Heart left ventricle (tissue), 13 donors: ENCODE data around the gene STK38L.

Source experiments
- POLR2A ChIP-seq, 2 donors: fragments of 450-650 bp; IDR thresholded peaks; one replicate each; pipeline ENCODE4 v1.6.1; 2017; ENCODE audit warnings: antibody characterized with exemption in 2 of 2, mild to moderate bottlenecking in 2 of 2, moderate library complexity in 2 of 2
- TF ChIP-seq, protein P1 (sequence below), 12 donors: fragments of 200-600 bp; sonication (generic) in 4 of 12; IDR thresholded peaks; one replicate each; pipeline versions ENCODE4 v1.5.0 to v1.8.0; 2018 to 2022; ENCODE audit warnings: antibody characterized with exemption in 12 of 12, mild to moderate bottlenecking in 5 of 12
- donor health status: ischemic (EF 13 %, LVEDD 7.1; RV severe dilation, severe dysfunction).
- donor health status: DM: no; HTN: yes; CAD: no.
- donor health status: DM: no; HTN: no; CAD: no.
- donor health status: ischemic (EF 25% LVEDD 6.9; RV normal size, moderate dysfunction).
- donor health status: ischemic (EF 25% LVEDD 5.7; RV mildly dilated, moderate dysfunction).
- donor health status: ischemic (EF 35%, LVEDD 5.7; RV mildly dilated, moderate dysfunction).
- donor health status: nonischemic (EF 11% LVEDD 7.7; RV severe dilation, severe dysfunction).
- donor health status: DM: yes; HTN: yes; CAD: no.
- donor health status: PGD.
- donor health status: ischemic (EF 29% LVEDD 5.4; RV normal size, mild dysfunction).
- donor health status: nonischemic (EF 23%, LVEDD 6.1; RV moderate dilation, normal function).

DNA sequence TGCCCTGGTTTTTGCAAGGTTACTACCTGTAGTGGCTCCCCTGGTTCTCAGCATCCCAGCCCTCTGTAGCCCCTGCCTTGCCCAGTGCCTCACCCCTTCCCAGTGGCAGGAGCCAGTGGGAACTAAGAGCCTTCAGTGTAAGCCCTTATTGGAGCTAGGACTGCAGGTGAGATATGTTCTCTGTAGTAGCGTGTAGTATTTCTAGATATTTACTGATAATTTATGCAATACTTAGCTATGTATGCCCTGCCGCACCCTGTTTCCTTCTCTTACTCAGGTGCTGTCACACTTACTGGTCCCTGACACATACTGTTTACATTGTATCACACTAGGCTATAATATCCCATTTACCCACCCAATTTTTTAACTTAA, 92.2 kb downstream of the STK38L start:
- TF ChIP-seq, protein P1, sequence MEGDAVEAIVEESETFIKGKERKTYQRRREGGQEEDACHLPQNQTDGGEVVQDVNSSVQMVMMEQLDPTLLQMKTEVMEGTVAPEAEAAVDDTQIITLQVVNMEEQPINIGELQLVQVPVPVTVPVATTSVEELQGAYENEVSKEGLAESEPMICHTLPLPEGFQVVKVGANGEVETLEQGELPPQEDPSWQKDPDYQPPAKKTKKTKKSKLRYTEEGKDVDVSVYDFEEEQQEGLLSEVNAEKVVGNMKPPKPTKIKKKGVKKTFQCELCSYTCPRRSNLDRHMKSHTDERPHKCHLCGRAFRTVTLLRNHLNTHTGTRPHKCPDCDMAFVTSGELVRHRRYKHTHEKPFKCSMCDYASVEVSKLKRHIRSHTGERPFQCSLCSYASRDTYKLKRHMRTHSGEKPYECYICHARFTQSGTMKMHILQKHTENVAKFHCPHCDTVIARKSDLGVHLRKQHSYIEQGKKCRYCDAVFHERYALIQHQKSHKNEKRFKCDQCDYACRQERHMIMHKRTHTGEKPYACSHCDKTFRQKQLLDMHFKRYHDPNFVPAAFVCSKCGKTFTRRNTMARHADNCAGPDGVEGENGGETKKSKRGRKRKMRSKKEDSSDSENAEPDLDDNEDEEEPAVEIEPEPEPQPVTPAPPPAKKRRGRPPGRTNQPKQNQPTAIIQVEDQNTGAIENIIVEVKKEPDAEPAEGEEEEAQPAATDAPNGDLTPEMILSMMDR (IDR thresholded peaks at IDR 0.05) = no peak
- TF ChIP-seq POLR2A (IDR thresholded peaks at IDR 0.05) = no peak
